Stimulated activated CD8-positive, alpha-beta memory T cell treated with anti-CD3 and anti-CD28 coated beads, Interleukin-15, amount 100 ng/mL, for 1 hour (primary cell): ENCODE data around the gene NECAP2.

Experiments
- DNase-seq: peaks from one replicate; pipeline ENCODE4 v3.0.0-alpha.2; 2020; ENCODE audit warnings: low read depth

NECAP2 gene

DNA sequence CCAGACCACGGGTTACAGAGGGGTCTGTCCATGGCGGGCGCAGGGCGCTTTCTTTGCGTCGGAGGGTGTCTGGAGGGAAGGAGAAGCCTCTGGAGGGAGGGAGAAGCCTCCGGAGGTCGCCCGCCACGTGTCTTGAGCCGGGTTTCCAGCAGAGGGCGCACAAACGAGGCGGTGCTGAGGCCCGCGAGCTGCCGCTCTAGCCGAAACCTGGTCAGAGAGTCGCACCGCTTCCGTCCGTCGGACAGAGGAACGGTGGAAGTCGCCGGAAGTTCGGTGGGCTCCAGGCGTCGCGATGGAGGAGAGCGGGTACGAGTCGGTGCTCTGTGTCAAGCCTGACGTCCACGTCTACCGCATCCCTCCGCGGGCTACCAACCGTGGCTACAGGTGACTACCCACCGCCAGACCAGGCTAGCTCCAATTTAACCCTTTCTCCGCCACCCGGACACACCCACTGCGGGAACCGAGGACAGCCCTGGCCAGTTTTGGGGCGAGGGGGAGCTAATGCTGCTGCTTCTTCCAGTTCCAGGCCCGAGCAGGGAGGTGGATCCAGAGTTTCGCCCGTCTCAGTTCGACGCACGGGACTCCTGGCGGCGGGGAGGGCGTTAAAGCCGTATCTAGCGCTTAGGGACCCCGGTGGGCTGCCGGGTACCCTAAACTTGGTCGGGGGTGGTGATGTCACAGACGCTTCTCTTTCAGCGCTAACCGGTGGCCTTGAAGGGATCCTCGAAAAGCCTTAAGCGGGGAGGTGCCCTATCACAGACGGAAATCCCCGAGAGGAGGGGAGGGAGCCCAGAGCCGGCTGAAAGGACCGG is at the start of gene NECAP2:
TSS of gene NECAP2 (plus strand) at position 255 of the 812 bp plus-strand sequence. CDS start at position 293, 38 bp downstream.
- peak; percentile 94 for DNase-seq

- DNase-seq: no peak
Observed at GRCh38 chr1:16391411-16391810, 49.1 kb upstream of the NECAP2 start.

- DNase-seq: no peak
Observed at GRCh38 chr1:16392740-16393569, 47.6 kb upstream of the NECAP2 start.

GRCh38 chr1:16393570-16394521 is 46.7 kb upstream of the NECAP2 start:
- no peak for DNase-seq

- no peak for DNase-seq
Observed at GRCh38 chr1:16394977-16395376, 45.5 kb upstream of the NECAP2 start.

- no peak for DNase-seq
Observed at GRCh38 chr1:16396591-16396990, 43.9 kb upstream of the NECAP2 start.

GRCh38 chr1:16397120-16397519 is 43.4 kb upstream of the NECAP2 start:
- no peak for DNase-seq

- no peak for DNase-seq
Observed at GRCh38 chr1:16398371-16398953, 42.1 kb upstream of the NECAP2 start.

DNA sequence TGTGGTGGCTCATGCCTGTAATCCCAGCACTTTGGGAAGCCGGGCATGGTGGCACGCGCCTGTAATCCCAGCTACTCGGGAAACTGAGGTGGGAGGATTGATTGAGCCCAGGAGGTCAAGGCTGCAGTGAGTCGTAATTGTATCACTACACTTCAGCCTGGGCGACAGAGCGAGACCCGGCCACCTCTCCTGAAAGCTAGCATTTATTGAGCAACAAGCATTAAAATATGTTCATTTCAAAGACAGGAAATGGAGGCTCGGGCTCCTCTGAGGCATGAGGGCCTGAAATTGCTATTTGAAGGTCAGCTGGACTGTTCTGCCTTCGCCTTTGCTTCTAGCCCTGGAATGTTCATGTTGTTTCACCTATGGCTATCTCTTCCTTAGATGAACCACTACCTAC is 37.8 kb upstream of the NECAP2 start:
- no peak for DNase-seq

DNA sequence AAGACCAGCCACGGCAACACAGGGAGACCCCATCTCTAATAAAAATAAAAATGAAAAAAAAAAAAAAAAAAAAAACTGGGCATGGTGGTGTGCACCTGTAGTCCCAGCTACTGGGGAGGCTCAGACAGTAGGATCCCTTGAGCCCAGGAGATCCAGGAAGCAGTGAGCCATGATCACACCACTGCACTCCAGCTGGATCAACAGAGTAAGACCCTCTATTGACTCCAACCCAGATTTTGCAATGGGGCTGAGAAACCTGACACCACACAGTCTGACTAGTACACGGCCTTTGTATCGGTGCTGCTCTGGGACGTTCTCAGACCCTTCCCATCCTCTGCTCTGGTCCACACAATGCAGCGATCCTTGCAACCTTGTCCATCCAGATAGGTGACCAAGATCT is 35.1 kb upstream of the NECAP2 start:
- DNase-seq: no peak

DNA sequence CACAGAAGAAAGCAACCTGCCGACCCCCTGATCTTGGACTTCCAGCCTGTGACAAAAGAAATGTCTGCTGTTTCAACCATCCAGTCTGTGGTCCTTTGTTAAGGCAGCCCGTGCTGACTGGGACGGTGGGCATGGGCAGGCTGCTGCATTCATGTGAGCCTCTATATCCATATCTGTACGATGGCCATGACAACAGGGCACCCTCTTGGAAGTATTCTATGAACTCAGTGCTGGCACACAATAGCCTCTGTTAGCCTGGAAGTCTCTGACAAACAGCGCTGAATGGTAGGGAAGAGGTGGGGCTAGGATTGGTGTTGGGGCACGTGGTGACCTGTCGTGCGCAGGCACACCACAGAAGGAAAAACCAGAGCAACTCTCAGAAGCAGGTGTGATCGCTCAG is 33.7 kb upstream of the NECAP2 start:
- no peak for DNase-seq

DNA sequence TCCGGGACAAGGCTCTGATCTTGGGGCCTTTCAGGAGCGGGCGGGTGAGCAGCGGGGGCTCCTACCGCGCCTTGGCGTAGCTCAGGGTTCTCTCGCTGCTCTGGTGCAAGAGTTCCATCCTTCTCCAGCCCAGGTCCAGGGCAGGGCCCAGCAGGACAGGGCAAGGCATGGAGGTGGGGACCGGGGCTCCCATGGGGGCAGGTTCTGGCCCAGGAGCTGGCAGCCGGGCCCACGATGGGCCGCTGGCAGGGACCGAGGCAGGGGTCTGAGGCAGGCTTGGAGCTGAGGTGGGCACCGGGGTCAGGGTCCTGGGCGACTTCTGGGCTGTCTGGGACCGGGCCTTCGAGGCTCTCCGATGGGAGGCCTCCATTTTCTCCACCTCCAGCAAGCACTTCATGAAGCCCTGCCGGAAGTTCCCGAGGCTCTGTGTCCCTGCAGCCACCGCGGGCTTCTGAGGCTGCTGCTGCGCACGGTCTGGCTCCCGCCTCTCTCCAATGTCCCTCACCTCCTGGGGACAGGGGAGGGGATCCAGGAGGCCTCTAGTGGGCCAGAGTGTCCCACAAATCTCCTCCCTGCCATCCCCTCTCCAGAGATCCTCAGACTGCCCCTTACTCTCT is 30.9 kb upstream of the NECAP2 start:
- DNase-seq: no peak

- DNase-seq: no peak
Observed at GRCh38 chr1:16410803-16411202, 29.7 kb upstream of the NECAP2 start.

DNA sequence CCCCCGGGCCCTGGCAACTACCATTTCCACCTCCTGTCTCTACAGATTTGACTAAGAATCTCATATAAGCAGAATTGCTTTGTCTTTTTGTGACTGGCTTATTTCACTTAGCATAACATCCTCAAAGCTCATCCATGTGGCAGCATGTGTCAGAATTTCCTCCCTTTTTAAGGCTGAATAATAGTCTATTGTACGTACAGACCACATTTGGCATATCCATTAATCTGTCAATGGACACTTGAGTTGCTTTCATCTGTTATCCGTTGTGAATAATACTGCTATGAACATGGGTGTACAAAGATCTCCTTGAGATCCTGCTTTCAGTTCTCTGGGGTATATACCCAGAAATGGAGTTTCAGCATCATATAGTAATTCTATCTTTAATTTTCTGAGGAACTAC is 27.3 kb upstream of the NECAP2 start:
- DNase-seq: no peak

- DNase-seq: no peak
Observed at GRCh38 chr1:16418823-16419425, 21.6 kb upstream of the NECAP2 start.

- DNase-seq: peak; percentile 7
Observed at GRCh38 chr1:16420424-16421118, 20.0 kb upstream of the NECAP2 start.

DNA sequence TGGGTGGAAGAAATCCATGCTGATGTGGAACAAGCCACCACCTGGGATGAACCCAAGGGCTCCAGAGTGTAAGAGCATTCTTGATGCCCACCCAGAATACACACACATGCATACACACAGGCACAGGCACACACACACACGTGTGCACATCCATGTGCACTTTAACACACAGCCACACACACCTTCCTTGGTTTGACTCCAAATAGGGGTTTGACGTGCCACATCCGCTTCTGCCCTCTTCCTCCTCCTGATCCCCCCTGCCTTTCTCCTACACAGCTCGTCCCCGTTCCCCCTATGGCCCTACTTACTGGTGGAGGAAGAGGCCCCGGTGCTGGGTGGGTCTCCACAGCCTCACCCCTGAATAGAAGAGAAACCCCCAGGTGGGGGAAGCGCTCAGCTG is 19.3 kb upstream of the NECAP2 start:
- DNase-seq: no peak

- no peak for DNase-seq
Observed at GRCh38 chr1:16422041-16422440, 18.5 kb upstream of the NECAP2 start.

DNA sequence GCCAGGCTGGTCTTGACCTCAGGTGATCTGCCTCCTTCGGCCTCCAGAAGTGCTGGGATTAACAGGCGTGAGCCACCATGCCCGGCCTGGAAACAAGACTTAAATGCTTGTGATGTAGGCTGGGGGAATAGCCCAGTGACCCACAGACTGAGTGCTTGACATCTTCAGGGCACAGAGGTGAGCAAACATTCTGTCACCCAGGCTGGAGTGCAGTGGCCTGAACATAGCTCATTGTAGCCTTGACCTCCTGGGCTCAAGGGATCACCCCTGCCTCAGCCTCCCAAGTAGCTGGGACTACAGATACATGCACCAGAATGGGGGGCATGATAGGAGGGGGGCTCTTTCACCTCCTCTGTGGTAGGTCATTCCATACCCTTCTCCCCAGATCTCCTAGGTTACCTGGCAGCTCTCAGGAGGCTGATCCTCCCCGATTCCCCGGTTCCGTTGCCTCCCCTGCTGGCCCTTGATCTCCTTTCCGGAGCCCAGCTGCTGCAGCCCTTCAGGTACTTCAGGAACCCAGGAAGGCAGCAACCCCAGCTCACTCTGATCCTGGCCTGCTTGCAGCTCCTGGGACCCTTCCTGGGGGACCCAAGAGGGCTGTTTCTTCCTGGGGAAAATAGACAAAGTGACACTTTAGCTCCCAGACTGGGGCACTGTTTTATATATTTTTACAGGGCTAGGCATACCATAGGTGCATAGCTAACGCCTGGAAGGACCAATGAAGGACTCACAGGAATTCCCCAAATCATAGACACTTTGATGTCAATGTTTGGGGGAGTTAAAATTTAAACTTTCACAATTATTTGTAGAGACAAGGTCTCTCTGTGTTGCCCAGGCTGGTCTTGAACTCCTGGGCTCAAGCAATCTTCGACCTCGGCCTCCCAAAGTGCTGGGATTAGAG is 15.1 kb upstream of the NECAP2 start:
- DNase-seq: no peak
